ENCODE data around the gene LHPP. TPM values are rescaled to one million over a fixed set of nuclear protein-coding genes. Genes with fewer than 3 reads are reported as not detected.

The LHPP gene
- total RNA-seq, 4 donors from 2014 or later, result 9.3 to 20.5 (median 14.5) TPM

DNA sequence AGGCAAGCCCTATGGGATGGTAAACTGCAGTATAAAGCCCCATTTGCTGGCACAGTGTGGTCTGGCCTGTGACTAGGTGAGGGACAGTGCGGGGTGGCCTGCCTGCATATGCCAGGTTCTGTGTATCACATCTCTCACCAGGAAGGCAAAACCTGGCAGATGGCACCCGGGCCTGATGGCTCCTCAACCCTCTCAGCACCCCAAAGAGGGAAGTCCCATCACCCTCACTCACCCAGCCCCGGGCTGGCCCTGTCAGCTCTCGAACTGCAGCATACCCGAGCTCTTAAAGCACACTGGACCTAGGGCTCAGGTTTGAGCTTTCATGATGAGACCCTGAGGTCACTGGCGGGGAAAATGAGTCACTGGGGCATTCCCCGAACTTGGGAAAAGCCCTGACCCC, 130.5 kb downstream of the LHPP start:
- TF ChIP-seq, protein P1, sequence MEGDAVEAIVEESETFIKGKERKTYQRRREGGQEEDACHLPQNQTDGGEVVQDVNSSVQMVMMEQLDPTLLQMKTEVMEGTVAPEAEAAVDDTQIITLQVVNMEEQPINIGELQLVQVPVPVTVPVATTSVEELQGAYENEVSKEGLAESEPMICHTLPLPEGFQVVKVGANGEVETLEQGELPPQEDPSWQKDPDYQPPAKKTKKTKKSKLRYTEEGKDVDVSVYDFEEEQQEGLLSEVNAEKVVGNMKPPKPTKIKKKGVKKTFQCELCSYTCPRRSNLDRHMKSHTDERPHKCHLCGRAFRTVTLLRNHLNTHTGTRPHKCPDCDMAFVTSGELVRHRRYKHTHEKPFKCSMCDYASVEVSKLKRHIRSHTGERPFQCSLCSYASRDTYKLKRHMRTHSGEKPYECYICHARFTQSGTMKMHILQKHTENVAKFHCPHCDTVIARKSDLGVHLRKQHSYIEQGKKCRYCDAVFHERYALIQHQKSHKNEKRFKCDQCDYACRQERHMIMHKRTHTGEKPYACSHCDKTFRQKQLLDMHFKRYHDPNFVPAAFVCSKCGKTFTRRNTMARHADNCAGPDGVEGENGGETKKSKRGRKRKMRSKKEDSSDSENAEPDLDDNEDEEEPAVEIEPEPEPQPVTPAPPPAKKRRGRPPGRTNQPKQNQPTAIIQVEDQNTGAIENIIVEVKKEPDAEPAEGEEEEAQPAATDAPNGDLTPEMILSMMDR (IDR thresholded peaks at IDR 0.05; ENCODE audit: low read depth), result no peak

DNA sequence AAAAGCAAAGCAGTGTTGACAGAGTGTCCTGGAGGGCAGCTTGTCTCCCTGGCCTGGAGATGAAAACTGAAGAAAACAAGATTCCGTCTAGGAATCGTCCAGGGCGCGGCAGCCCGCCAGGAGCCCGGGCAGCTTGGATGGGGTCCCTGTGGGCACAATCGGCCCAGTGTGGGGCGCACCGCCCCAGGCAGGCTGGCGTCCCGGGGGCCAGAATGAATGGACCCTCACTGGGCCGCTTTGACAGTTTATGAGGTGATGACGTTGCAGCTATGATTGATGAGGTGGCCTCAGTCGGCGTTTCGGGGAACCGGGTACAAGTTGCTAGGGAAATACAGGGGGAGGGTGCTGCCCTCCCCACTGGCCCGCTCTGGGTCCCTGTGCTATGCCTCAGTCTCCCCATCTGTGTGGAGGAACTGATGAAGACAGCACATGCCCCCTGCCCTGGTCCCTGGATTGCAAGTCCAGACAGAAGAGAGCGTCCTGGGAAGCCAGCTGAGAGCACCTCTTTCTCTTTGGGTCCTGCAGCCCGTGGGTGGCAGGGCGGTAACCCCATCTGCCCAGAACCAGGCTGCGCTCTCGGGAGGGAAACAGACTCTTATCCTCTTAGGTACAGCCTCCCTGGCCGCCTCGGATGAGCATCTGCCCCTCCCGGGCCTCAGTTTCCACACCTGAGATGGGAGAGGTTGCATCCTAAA, 131.3 kb downstream of the LHPP start:
- TF ChIP-seq, protein P1 (IDR thresholded peaks at IDR 0.05; ENCODE audit: low read depth), result no peak

DNA sequence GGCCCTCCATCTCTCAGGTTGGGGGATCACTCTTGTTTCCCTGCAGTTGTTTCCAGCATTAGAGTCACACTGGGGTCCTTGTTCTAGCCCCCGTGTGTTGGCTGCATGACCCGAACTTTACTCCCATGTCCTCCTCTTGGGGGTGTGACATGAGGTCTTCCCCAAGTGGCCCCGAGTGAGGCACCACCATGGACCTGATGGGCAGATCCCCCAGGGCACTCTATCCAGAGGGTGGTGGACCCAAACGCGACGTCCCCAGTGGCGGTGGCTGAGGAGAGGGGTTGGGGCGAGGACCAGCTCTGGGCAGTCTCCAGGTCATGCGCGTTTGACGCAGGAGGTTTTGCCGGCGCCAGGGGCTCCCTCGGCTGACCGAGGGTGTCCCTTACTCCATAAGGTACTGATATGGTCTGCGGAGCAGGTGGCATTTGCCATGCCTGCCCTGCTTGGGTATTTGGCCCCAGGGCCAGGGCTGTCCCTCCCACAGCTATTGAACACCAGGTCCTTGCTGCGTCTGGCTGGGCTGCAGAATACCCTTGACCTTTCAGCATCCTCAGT, 131.9 kb downstream of the LHPP start:
- TF ChIP-seq, protein P1 (IDR thresholded peaks at IDR 0.05; ENCODE audit: low read depth), result no peak

DNA sequence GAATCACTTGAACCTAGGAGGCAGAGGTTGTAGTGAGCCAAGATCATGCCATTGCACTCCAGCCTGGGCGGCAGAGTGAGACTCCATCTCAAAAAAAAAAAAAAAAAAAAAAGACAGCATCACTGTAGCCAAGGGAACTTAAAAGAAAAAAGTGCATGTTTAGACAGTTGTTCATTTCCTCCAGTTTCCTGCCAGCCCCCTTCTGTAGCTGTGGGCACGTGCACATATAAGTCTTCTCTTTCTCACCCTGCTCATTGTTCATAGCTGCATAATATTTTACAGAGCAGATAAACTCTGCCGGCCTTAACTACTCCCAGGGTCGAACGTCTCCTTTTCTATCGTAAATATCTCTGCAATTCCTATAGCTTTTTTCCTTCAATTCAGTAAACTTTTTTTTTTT, 132.6 kb downstream of the LHPP start:
- TF ChIP-seq, protein P1 (IDR thresholded peaks at IDR 0.05; ENCODE audit: low read depth), result no peak

DNA sequence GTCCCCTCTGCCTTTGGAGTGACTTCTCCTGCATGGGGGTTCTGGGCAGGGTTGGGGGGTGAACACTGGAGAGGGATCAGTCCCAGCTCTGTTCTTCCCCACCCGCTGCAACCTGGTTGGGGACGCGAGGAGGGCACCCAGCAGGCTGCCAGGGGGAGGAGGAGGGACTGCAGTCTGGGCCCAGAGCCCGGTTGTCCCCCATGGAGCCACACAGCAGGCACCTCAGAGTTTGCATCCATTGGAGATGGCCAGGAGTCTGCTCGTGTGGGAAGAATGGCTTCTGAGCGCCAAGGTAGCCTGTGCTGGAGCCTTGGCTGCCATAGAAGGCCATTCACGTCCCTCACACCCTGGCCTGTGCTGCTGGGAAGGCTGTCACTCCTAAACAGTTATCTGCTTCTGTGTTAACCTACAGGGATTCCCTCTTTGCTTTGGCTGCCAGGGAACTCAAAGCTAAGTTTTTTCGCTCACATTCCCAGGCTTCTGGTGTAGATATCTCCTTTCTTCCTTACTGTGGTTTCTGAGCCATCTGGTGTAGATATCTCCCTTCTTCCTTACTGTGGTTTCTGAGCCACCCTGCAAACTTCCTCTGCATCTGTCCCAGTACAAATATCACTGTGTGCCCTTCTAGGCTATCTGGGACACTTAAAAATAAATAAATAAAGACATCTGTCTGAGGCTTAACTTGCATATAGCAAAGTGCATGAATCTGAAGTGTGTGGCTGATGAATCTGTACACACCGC, 133.7 kb downstream of the LHPP start:
- TF ChIP-seq, protein P1 (IDR thresholded peaks at IDR 0.05; ENCODE audit: low read depth), result no peak

DNA sequence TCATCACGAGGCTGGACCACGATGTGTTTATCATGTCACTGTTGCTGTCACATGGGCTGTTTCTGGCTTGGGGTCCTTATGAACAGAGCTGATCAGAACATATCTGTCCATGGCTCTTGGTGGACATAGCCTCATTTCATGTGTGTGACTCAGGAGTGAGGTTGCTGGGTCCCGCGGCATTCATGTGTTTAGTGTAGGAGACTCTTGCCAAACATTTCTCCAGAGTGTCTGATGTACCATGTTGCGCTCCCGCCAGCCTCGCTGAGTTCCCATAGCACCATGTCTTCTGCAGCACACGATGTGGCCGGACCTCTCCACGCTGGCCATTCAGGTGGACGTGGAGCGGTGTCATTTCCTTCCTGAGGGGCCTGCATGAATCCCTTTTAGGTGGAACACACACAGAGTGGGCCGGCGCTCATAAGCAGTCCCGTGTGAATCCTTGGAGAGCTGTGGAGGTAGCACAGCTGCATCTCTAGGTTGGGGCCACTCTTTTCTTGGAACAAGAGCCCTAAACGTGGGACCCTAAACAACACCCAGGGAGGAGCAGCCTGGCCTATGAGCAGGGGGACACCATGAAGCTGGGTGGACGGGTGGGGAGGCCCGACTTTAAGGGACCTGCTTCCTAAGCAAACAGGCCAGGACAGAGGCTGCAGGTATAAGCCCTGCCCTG, 134.6 kb downstream of the LHPP start:
- TF ChIP-seq, protein P1 (IDR thresholded peaks at IDR 0.05; ENCODE audit: low read depth), result no peak
